Measurements from ENCODE around the gene REV3L. TPM values are rescaled to one million over a fixed set of nuclear protein-coding genes. Genes with fewer than 3 reads are reported as not detected.
"Not testable (repeated sequence)": the region's sequence is repeated elsewhere in the genome, so short reads cannot be mapped to it uniquely, and the experiment has no call there.

Gene REV3L
- polyA plus RNA-seq, 1 experiment: 19.1 TPM

GRCh38 chr6:111294374-111294967, 188.5 kb downstream of the REV3L start:
- ChIA-PET POLR2A (no interaction called here), CTCF (interaction anchor here (0.6 kb wide), 1 partner anchor 371 kb away, joined by 3 read pairs; no protein-coding TSS in a partner anchor)
- no peak for DNase-seq (ENCODE audit: low read depth)
- TF ChIP-seq CTCF (IDR thresholded peaks at IDR 0.05; ENCODE audit: insufficient read depth, low read depth, low read length): no peak
- H3K4me3 ChIP-seq (ENCODE audit: low read depth, low read length): no peak overlapping the region
- H3K27me3 ChIP-seq (ENCODE audit: control insufficient read depth, insufficient read depth, low read length): no peaks in the 10 kb centered on the region
- H3K36me3 ChIP-seq (ENCODE audit: control insufficient read depth, insufficient read depth, low read length): peaks cover 2% of the 10 kb centered on the region; the same call in 1 of the 2 replicates

DNA sequence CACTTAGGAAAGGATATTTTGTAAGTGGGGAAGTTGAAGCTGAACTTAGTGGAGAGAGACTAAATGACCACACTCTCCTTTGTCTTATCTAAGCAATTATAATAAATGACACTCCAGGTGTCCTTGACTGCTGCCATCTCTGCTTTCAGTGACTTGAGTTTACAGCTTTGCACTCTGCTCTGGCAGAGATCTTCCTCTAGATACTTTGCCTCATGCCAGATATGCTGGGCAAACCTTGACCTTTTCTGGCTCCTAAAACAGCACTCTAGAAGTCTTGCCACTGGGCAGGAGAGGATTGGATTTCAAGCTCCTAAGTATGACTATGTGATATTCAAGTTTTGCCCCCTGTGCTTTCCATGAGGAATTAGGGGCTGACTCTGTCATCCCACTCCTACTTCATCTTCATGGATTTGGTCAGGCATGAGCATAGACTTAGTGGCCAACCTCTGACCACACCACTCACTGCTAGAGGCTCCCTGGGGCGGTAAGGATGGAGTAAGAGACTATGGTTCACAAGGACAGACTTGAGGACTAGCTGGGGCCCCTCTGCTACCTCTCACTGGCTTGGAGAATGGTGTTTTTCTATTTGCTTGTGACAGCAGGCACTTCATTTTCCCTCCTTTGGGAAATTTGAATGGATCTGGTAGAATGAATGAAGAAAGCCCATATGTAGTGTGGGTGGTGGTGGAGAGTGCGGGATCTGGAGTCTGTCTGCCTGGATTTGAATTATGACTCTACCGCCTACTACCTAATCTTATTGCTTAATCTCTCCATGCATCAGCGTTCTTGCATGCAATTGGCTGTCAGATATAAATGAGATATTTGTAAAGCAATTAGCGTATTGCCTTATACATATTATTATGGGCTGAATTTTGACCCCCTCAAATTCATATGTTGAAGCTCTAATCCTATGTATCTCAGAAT, 191.4 kb downstream of the REV3L start:
- no peak for TF ChIP-seq CTCF (IDR thresholded peaks at IDR 0.05; ENCODE audit: insufficient read depth, low read depth, low read length)
- DNase-seq (ENCODE audit: low read depth): no peak
- no peaks in the 10 kb centered on the region for H3K36me3 ChIP-seq (ENCODE audit: control insufficient read depth, insufficient read depth, low read length)
- ChIA-PET CTCF (interaction anchor here (2.4 kb wide), 1 partner anchor 33 kb away, joined by 6 read pairs; a partner anchor contains a TSS), POLR2A (no interaction called here)
- no peaks in the 10 kb centered on the region for H3K27me3 ChIP-seq (ENCODE audit: control insufficient read depth, insufficient read depth, low read length)
- H3K4me3 ChIP-seq (ENCODE audit: low read depth, low read length): no peak overlapping the region

- H3K4me3 ChIP-seq (ENCODE audit: low read depth, low read length); DNase-seq (ENCODE audit: low read depth); H3K27me3 ChIP-seq (ENCODE audit: control insufficient read depth, insufficient read depth, low read length); H3K36me3 ChIP-seq (ENCODE audit: control insufficient read depth, insufficient read depth, low read length); POLR2A ChIA-PET: not testable (repeated sequence)
- CTCF ChIA-PET: interaction anchor here (2.4 kb wide), 1 partner anchor 32 kb away, joined by 6 read pairs; a partner anchor contains a TSS
These were observed 192.2 kb downstream of the REV3L start for GRCh38 chr6:111290689-111291335.

DNA sequence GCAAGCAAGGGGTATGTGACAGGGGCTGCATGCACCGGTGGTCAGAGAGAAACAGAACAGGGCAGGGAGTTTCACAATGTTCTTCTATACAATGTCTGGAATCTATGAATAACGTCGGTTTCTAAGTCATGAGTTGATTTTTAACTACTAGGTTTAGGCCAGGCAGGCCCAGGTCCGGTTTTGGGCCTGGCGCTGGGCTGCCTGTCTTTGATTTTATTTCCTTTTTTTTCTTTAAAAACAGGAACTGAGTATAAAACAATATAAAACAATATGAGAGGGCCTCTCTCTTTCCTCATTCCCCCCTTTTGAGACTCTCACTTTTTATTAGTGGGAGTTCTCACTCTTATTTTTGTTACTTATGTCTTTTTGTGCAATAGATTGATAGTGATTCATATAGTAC, 198.7 kb downstream of the REV3L start:
- H3K36me3 ChIP-seq (ENCODE audit: control insufficient read depth, insufficient read depth, low read length); H3K4me3 ChIP-seq (ENCODE audit: low read depth, low read length); DNase-seq (ENCODE audit: low read depth); CTCF ChIA-PET; H3K27me3 ChIP-seq (ENCODE audit: control insufficient read depth, insufficient read depth, low read length); POLR2A ChIA-PET: not testable (repeated sequence)

DNA sequence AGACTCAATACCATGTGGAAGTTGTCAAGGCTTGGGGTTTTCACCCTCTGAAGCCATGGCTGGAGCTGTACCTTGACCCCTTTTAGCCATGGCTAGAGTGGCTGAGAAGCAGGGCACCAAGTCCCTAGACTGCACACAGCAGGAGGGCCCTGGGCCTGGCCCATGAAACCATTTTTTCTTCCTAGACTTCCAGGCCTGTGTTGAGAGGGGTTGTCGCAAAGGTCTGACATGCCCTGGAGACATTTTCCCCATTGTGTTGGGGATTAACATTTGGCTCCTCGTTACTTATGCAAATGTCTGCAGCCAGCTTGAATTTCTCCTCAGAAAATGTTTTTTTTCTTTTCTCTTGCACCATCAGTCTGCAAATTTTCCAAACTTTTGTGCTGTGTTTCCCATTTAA, 199.3 kb downstream of the REV3L start:
- POLR2A ChIA-PET: no interaction called here
- Histone ChIP-seq H3K36me3 (ENCODE audit: control insufficient read depth, insufficient read depth, low read length) (peaks cover 1% of the 10 kb centered on the region; the same call in 1 of the 2 replicates), H3K27me3 (ENCODE audit: control insufficient read depth, insufficient read depth, low read length) (no peaks in the 10 kb centered on the region), H3K4me3 (ENCODE audit: low read depth, low read length) (no peak overlapping the region)
- CTCF ChIA-PET: no interaction called here
- no peak for TF ChIP-seq CTCF (IDR thresholded peaks at IDR 0.05; ENCODE audit: insufficient read depth, low read depth, low read length)
- DNase-seq (ENCODE audit: low read depth): no peak

DNA sequence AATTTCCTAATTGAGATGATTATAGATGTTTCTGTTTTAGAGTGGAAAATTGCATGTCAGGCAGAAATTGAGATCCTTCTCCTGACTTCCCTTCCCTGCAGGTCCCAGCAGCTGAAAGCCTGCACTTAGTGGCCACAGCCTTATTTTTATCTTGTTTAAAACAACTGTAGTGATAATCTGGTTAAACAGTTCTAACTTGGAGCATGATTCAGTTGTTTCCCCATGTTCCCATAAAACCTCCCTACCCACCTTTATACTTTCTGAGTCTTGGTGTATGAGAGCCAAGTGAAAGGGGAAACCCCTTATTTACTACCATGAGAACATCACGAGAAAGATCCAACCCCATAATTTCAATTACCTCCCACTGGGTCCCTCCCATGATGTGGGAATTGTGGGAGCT, 200.5 kb downstream of the REV3L start:
- Histone ChIP-seq H3K4me3 (ENCODE audit: low read depth, low read length) (no peak overlapping the region), H3K27me3 (ENCODE audit: control insufficient read depth, insufficient read depth, low read length) (no peaks in the 10 kb centered on the region), H3K36me3 (ENCODE audit: control insufficient read depth, insufficient read depth, low read length) (peaks cover 3% of the 10 kb centered on the region; the same call in 1 of the 2 replicates)
- ChIA-PET POLR2A (no interaction called here), CTCF (no interaction called here)
- DNase-seq (ENCODE audit: low read depth): no peak
- no peak for TF ChIP-seq CTCF (IDR thresholded peaks at IDR 0.05; ENCODE audit: insufficient read depth, low read depth, low read length)

Data from BJ (cell line).